Measurements from ENCODE around the gene MXRA5.

The MXRA5 gene

GRCh38 chrX:3346501-3347259, at the start of gene MXRA5:
Gene MXRA5, minus strand, starts transcription at chrX:3346652. Its CDS starts 2,819 bp downstream, at chrX:3343833.
- Mint-ChIP-seq H3K4me1 (peaks cover 28% of the 10 kb centered on the region), H3K36me3 (ENCODE audit: low read depth) (peaks cover 22% of the 10 kb centered on the region), H3K27ac (peak within 1 kb of the TSS; percentile 91 to 96 (median 93)), H3K27me3 (ENCODE audit: low read depth) (peaks cover 60% of the 10 kb centered on the region), H3K9me3 (peaks cover 8% of the 10 kb centered on the region), H3K4me3 (peak within 1 kb of the TSS; percentile 94 to 98 (median 95))
- TF ChIP-seq CTCF (IDR thresholded peaks at IDR 0.05; ENCODE audit: unreplicated experiment in 3 of 3): no peak

GRCh38 chrX:3393581-3394111, 47.2 kb upstream of the MXRA5 start:
- no peak for TF ChIP-seq CTCF (IDR thresholded peaks at IDR 0.05; ENCODE audit: unreplicated experiment in 3 of 3)
- no peaks in the 10 kb centered on the region for H3K27me3 Mint-ChIP-seq (ENCODE audit: low read depth)
- H3K4me1 Mint-ChIP-seq: peaks cover 31% of the 10 kb centered on the region
- H3K9me3 Mint-ChIP-seq: no peaks in the 10 kb centered on the region
- no peaks in the 10 kb centered on the region for H3K36me3 Mint-ChIP-seq (ENCODE audit: low read depth)
- peak overlapping the region in 1 of 3 experiments; percentile 29 for H3K4me3 Mint-ChIP-seq
- peak overlapping the region; percentile 88 to 93 (median 92) for H3K27ac Mint-ChIP-seq

DNA sequence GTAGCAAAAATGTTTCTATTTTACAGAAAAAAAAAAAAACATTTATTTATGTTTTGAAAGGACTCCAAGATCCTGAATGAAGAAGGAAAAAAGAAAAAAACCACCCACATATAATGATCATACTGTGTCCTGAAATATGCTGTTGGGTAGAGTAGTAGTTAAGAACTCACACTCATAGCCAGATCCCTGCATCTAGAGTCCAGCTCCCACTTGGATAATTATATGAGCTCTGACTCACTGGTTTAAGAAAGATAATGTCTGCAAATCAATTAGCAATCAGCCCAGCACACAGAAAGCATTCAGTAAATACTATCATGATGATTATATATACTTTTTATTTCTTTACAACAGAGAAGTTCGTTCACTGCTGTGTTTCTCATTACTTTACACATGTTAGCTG, 46.7 kb upstream of the MXRA5 start:
- no peak for TF ChIP-seq CTCF (IDR thresholded peaks at IDR 0.05; ENCODE audit: unreplicated experiment in 3 of 3)
- peak overlapping the region; percentile 88 to 93 (median 92) for H3K27ac Mint-ChIP-seq
- H3K27me3 Mint-ChIP-seq (ENCODE audit: low read depth): no peaks in the 10 kb centered on the region
- H3K4me1 Mint-ChIP-seq: peaks cover 34% of the 10 kb centered on the region
- H3K4me3 Mint-ChIP-seq: peak overlapping the region in 1 of 3 experiments; percentile 8
- H3K9me3 Mint-ChIP-seq: no peaks in the 10 kb centered on the region
- H3K36me3 Mint-ChIP-seq (ENCODE audit: low read depth): no peaks in the 10 kb centered on the region

DNA sequence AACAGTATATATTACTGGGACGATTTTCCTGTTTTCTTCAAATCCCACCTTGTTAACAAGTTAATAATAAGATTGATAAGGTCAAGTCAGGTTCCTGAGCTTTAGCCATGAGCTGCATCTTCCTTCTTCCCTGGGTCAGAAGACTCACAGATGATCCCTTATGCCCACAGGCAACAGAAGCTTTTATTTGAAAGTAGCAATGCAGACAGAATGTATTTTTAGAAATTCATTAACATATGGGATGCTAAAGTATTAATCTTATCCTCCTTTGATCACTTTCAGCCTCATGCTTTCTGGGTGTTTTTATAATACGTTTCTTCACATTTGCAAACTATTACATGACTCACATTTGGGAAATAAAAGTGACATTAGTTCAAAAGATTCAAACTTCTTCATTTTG, 42.0 kb upstream of the MXRA5 start:
- no peak overlapping the region for H3K27ac Mint-ChIP-seq
- TF ChIP-seq CTCF (IDR thresholded peaks at IDR 0.05; ENCODE audit: unreplicated experiment in 3 of 3): no peak

DNA sequence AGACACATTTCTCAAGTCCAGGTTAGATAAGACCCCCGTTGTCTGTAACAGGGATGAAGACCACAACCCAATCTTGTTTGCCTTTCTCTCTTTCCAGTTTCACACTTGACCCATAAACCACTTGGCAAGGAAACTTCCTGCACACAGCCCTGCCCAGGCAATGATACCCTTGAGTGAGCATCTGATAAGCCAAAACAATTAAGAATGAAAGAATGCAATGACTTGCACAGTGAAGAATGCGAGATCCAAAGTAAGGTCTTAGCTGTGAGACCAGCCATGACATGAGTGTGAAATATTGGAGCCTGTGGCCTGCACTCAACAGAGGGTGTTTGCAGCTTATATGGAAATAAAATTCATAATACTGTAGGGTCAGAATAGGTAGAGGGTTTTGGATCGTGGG, 37.9 kb upstream of the MXRA5 start:
- H3K36me3 Mint-ChIP-seq (ENCODE audit: low read depth): no peaks in the 10 kb centered on the region
- no peak overlapping the region for H3K27ac Mint-ChIP-seq
- TF ChIP-seq CTCF (IDR thresholded peaks at IDR 0.05; ENCODE audit: unreplicated experiment in 3 of 3): no peak
- no peaks in the 10 kb centered on the region for H3K9me3 Mint-ChIP-seq
- peaks cover 9% of the 10 kb centered on the region for H3K4me1 Mint-ChIP-seq
- no peak overlapping the region for H3K4me3 Mint-ChIP-seq
- no peaks in the 10 kb centered on the region for H3K27me3 Mint-ChIP-seq (ENCODE audit: low read depth)

More for the DNA sequence above, 42.0 kb upstream of the MXRA5 start:
- Mint-ChIP-seq H3K9me3 (no peaks in the 10 kb centered on the region), H3K4me3 (no peak overlapping the region), H3K4me1 (peaks cover 21% of the 10 kb centered on the region), H3K36me3 (ENCODE audit: low read depth) (no peaks in the 10 kb centered on the region), H3K27me3 (ENCODE audit: low read depth) (no peaks in the 10 kb centered on the region)

GRCh38 chrX:3380603-3381002, 34.2 kb upstream of the MXRA5 start:
- no peak for TF ChIP-seq CTCF (IDR thresholded peaks at IDR 0.05; ENCODE audit: unreplicated experiment in 3 of 3)
- peaks cover 23% of the 10 kb centered on the region for H3K4me1 Mint-ChIP-seq
- no peaks in the 10 kb centered on the region for H3K27me3 Mint-ChIP-seq (ENCODE audit: low read depth)
- H3K9me3 Mint-ChIP-seq: no peaks in the 10 kb centered on the region
- no peaks in the 10 kb centered on the region for H3K36me3 Mint-ChIP-seq (ENCODE audit: low read depth)
- no peak overlapping the region for H3K4me3 Mint-ChIP-seq
- no peak overlapping the region for H3K27ac Mint-ChIP-seq

All from nephron (organoid).